A549 (cell line): ENCODE data around the gene GNB1.

ENCODE experiments used
- CTCF ChIP-seq: fragments of >200 bp; sonication (Bioruptor Twin); formaldehyde crosslinking; IDR thresholded peaks from 3 replicates; pipeline ENCODE4 v1.5.1; 2016
- RNF2 ChIP-seq: fragments of 200-600 bp; sonication (generic); IDR thresholded peaks from 2 replicates; pipeline ENCODE4 v1.6.1; 2016; ENCODE audit warnings: low read depth, mild to moderate bottlenecking, antibody characterized with exemption, moderate library complexity, borderline replicate concordance

GRCh38 chr1:1799716-1800115 lies 91.2 kb downstream of the GNB1 start:
- TF ChIP-seq RNF2: no peak
- TF ChIP-seq CTCF: no peak
